Activated CD4-positive, alpha-beta T cell treated with anti-CD3 and anti-CD28 coated beads, Interleukin-2, amount 10 ng/mL, durations not matched to agents 7 days and 5 days (primary cell): ENCODE data around the gene MAP4K5. TPM values are rescaled to one million over a fixed set of nuclear protein-coding genes. Genes with fewer than 3 reads are reported as not detected.

Experiments
- total RNA-seq, 2 experiments: library from RNA; stranded (reverse); gene quantifications; one replicate each; pipeline ENCODE4 v1.2.3, GENCODE V29; 2021

Gene MAP4K5
- total RNA-seq, 2 experiments from 2014 or later, result 30.5 to 30.8 TPM

Other genes with a start within 250 kb of the MAP4K5 start
- 10 to 100 TPM in 1 of 2 experiments, 1 to 10 TPM in 1; 9.6 to 12.8 TPM for gene L2HGDH, start 220.3 kb downstream of the MAP4K5 start, total RNA-seq
- gene DMAC2L, start 220.2 kb downstream of the MAP4K5 start, total RNA-seq, result 10 to 100 TPM; 15.7 to 20.6 TPM
- gene CDKL1, start 135.7 kb downstream of the MAP4K5 start, total RNA-seq, result 10 to 100 TPM; 11.5 to 14.6 TPM
- 1 to 10 TPM in 1 of 2 experiments, under 1 TPM in 1; 0.67 to 1.2 TPM for gene ATL1, start 27.6 kb upstream of the MAP4K5 start, total RNA-seq
- gene SAV1, start 135.7 kb upstream of the MAP4K5 start, total RNA-seq, result 1 to 10 TPM; 3.4 to 3.9 TPM